HG03159 (cell line): ENCODE measurements around the gene HIPK2.
A peak's percentile ranks its signal among the peaks of the same experiment; 100 is the strongest.
"Not testable (repeated sequence)": the region's sequence is repeated elsewhere in the genome, so short reads cannot be mapped to it uniquely, and the experiment has no call there.

Experiments
- ATAC-seq: cut with Tn5 transposase; IDR thresholded peaks from one replicate; pipeline ENCODE4 v1.9.1; 2021; ENCODE audit warnings: mild to moderate bottlenecking, moderate library complexity; ENCODE audit not compliant: unreplicated experiment

HIPK2 gene

GRCh38 chr7:139635526-139636302, 142.1 kb downstream of the HIPK2 start:
- ATAC-seq: no peak

GRCh38 chr7:139634087-139634486, 143.7 kb downstream of the HIPK2 start:
- no peak for ATAC-seq

- ATAC-seq: no peak
Measured at GRCh38 chr7:139631520-139632031, 146.2 kb downstream of the HIPK2 start.

- no peak for ATAC-seq
Measured at GRCh38 chr7:139630643-139631519, 146.9 kb downstream of the HIPK2 start.

GRCh38 chr7:139629392-139630082, 148.3 kb downstream of the HIPK2 start:
- ATAC-seq: no peak

GRCh38 chr7:139627831-139628230, 150.0 kb downstream of the HIPK2 start:
- no peak for ATAC-seq

- ATAC-seq: no peak
Measured at GRCh38 chr7:139626817-139627216, 151.0 kb downstream of the HIPK2 start.

GRCh38 chr7:139623518-139623917, 154.3 kb downstream of the HIPK2 start:
- no peak for ATAC-seq

- ATAC-seq: peak; percentile 72
Measured at GRCh38 chr7:139620676-139621344, 157.0 kb downstream of the HIPK2 start.

- no peak for ATAC-seq
Measured at GRCh38 chr7:139619367-139619657, 158.5 kb downstream of the HIPK2 start.

GRCh38 chr7:139618482-139619366, 159.1 kb downstream of the HIPK2 start:
- ATAC-seq: no peak

GRCh38 chr7:139617074-139617473, 160.7 kb downstream of the HIPK2 start:
- no peak for ATAC-seq

GRCh38 chr7:139614886-139615285, 162.9 kb downstream of the HIPK2 start:
- ATAC-seq: no peak

GRCh38 chr7:139613971-139614411, 163.8 kb downstream of the HIPK2 start:
- no peak for ATAC-seq

GRCh38 chr7:139611556-139611955, 166.2 kb downstream of the HIPK2 start:
- ATAC-seq: not testable (repeated sequence)

- ATAC-seq: no peak
Measured at GRCh38 chr7:139610595-139610994, 167.2 kb downstream of the HIPK2 start.

GRCh38 chr7:139603896-139604295, 173.9 kb downstream of the HIPK2 start:
- ATAC-seq: no peak

- ATAC-seq: no peak
Measured at GRCh38 chr7:139603282-139603681, 174.5 kb downstream of the HIPK2 start.

GRCh38 chr7:139602143-139602722, 175.6 kb downstream of the HIPK2 start:
- ATAC-seq: no peak
